K562 (cell line): ENCODE results near the gene MAP1LC3B. TPM values are rescaled to one million over a fixed set of nuclear protein-coding genes. Genes with fewer than 3 reads are reported as not detected.

ENCODE experiments used
- ASH1L ChIP-seq: fragments of 450-650 bp; IDR thresholded peaks from 2 replicates; pipeline ENCODE4 v1.6.1; 2018; ENCODE audit warnings: borderline replicate concordance, mild to moderate bottlenecking, low read depth; ENCODE audit not compliant: partially characterized antibody
- CREB1 ChIP-seq, 2 experiments: sonication (generic) in 1 of 2; formaldehyde crosslinking in 1 of 2; IDR thresholded peaks; 2 replicates each; pipeline versions ENCODE4 v1.6.1 to v1.8.0; 2012 to 2022; ENCODE audit warnings: inconsistent platforms in 1 of 2, mild to moderate bottlenecking in 1 of 2, missing genetic modification reagents in 1 of 2, moderate library complexity in 1 of 2
- EWSR1 ChIP-seq: fragments of 450-650 bp; IDR thresholded peaks from 2 replicates; pipeline ENCODE4 v1.6.1; 2018; ENCODE audit warnings: borderline replicate concordance, mild to moderate bottlenecking, low read depth, moderate library complexity; ENCODE audit not compliant: partially characterized antibody
- MBD2 ChIP-seq: sonication (generic); IDR thresholded peaks from 2 replicates; pipeline ENCODE4 v1.6.1; 2016; ENCODE audit warnings: low read depth, borderline replicate concordance
- PTBP1 ChIP-seq: fragments of 200-400 bp; formaldehyde crosslinking; IDR thresholded peaks from 2 replicates; pipeline ENCODE4 v1.6.1; 2017; ENCODE audit warnings: low read depth, low read length
- RAD51 ChIP-seq: fragments of 450-650 bp; IDR thresholded peaks from 2 replicates; pipeline ENCODE4 v1.7.1; 2016; ENCODE audit warnings: low read depth, mild to moderate bottlenecking, borderline replicate concordance
- SMARCB1 ChIP-seq: IDR thresholded peaks from 2 replicates; pipeline ENCODE4 v1.6.1; 2011; ENCODE audit warnings: improper control_type of control experiment, low read depth; ENCODE audit not compliant: insufficient read length
- TEAD1 ChIP-seq, 2 experiments: fragments of 450-650 bp in 1 of 2; sonication (generic) in 1 of 2; formaldehyde crosslinking; IDR thresholded peaks; 2 replicates each; pipeline versions ENCODE4 v1.4.0 to v1.8.0; 2020 to 2022; ENCODE audit warnings: mild to moderate bottlenecking in 2 of 2, missing genetic modification reagents in 1 of 2
- YBX1 ChIP-seq: fragments of 450-650 bp; IDR thresholded peaks from 2 replicates; pipeline ENCODE4 v1.7.1; 2016; ENCODE audit warnings: mild to moderate bottlenecking
- ZNF140 ChIP-seq: fragments of 250-450 bp; sonication (Bioruptor Pico); IDR thresholded peaks from 2 replicates; pipeline ENCODE4 v1.8.0; 2021; ENCODE audit warnings: moderate library complexity, mild to moderate bottlenecking, inconsistent platforms
- polyA plus RNA-seq, 8 experiments: library from polyadenylated mRNA; depleted of rRNA in 4 of 8; stranded (reverse) in 5 of 8; unstranded in 3 of 8; fragments of >200 nt; fragmentation: Nextera tagmentation in 2 of 8; fragmentation: Illumina TruSeq in 1 of 8; extraction: Ambion mirVana in 2 of 8; extraction: Trizol in 1 of 8; gene quantifications; 2 replicates each; pipeline versions ENCODE4 v1.2.1 to v1.2.3, GENCODE V29; 2011 to 2014; ENCODE audit warnings: inconsistent platforms in 1 of 8, missing spikeins in 1 of 8
- total RNA-seq, 7 experiments: library from RNA; depleted of rRNA in 6 of 7; stranded (reverse); fragments of >200 nt in 6 of 7; fragmentation: Illumina TruSeq in 2 of 7; extraction: Trizol in 2 of 7; gene quantifications; 2 replicates each; pipeline versions ENCODE4 v1.2.1 to v1.2.3, GENCODE V29; 2011 to 2021; ENCODE audit warnings: low replicate concordance in 1 of 7
- TF ChIP-seq, protein P1 (sequence below): fragments of 200-600 bp; sonication (generic); IDR thresholded peaks from one replicate; pipeline ENCODE4 v1.6.1; 2012; ENCODE audit warnings: mild to moderate bottlenecking, low read depth, low read length, inconsistent platforms
- TF ChIP-seq, protein P2 (sequence below): fragments of 250-450 bp; sonication (Bioruptor Pico); IDR thresholded peaks from 2 replicates; pipeline ENCODE4 v1.5.0; 2021
- TF ChIP-seq, protein P3 (sequence below): fragments of 250-450 bp; sonication (Bioruptor Pico); IDR thresholded peaks from 2 replicates; pipeline ENCODE4 v1.5.1; 2021; ENCODE audit warnings: mild to moderate bottlenecking

MAP1LC3B gene
- total and polyA plus RNA-seq, 9 of the 15 experiments (the other 6 are each of a cell fraction or from before 2014, with no cell fraction given) = 16.0 to 81.5 (median 36.7) TPM

DNA sequence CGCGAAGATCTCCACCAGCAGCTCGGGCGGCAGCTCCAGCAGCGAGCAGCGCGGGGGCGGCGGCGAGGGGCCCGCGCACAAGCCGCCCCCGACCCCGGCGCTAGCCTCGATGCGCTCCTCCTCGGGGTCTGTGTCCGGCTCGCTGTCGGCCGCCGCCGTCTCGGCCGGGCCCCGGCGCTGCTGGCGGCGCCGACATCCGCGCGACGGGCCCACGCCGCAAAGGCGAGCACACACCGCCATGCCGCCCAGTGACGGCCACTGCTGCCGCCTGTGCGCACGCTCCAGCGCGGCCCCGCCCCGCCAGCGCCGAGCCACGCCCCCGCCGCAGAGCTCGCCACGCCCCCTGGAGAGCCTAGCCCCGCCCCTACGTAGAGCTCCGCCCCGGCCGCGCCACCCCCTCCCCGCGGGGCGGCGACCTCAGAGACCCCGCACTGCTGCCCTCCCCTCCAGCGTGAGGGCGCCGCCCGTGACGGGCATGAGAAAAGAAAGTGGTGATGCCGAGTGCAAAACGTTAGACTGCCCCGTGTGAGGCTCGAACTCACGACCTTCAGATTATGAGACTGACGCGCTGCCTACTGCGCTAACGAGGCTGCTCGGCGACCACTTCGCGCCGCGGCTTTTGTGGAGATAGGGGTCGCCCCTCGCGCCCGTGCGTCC, 8.5 kb upstream of the MAP1LC3B start, which contains the start of gene FBXO31 (continued):
- TF ChIP-seq, protein P1, sequence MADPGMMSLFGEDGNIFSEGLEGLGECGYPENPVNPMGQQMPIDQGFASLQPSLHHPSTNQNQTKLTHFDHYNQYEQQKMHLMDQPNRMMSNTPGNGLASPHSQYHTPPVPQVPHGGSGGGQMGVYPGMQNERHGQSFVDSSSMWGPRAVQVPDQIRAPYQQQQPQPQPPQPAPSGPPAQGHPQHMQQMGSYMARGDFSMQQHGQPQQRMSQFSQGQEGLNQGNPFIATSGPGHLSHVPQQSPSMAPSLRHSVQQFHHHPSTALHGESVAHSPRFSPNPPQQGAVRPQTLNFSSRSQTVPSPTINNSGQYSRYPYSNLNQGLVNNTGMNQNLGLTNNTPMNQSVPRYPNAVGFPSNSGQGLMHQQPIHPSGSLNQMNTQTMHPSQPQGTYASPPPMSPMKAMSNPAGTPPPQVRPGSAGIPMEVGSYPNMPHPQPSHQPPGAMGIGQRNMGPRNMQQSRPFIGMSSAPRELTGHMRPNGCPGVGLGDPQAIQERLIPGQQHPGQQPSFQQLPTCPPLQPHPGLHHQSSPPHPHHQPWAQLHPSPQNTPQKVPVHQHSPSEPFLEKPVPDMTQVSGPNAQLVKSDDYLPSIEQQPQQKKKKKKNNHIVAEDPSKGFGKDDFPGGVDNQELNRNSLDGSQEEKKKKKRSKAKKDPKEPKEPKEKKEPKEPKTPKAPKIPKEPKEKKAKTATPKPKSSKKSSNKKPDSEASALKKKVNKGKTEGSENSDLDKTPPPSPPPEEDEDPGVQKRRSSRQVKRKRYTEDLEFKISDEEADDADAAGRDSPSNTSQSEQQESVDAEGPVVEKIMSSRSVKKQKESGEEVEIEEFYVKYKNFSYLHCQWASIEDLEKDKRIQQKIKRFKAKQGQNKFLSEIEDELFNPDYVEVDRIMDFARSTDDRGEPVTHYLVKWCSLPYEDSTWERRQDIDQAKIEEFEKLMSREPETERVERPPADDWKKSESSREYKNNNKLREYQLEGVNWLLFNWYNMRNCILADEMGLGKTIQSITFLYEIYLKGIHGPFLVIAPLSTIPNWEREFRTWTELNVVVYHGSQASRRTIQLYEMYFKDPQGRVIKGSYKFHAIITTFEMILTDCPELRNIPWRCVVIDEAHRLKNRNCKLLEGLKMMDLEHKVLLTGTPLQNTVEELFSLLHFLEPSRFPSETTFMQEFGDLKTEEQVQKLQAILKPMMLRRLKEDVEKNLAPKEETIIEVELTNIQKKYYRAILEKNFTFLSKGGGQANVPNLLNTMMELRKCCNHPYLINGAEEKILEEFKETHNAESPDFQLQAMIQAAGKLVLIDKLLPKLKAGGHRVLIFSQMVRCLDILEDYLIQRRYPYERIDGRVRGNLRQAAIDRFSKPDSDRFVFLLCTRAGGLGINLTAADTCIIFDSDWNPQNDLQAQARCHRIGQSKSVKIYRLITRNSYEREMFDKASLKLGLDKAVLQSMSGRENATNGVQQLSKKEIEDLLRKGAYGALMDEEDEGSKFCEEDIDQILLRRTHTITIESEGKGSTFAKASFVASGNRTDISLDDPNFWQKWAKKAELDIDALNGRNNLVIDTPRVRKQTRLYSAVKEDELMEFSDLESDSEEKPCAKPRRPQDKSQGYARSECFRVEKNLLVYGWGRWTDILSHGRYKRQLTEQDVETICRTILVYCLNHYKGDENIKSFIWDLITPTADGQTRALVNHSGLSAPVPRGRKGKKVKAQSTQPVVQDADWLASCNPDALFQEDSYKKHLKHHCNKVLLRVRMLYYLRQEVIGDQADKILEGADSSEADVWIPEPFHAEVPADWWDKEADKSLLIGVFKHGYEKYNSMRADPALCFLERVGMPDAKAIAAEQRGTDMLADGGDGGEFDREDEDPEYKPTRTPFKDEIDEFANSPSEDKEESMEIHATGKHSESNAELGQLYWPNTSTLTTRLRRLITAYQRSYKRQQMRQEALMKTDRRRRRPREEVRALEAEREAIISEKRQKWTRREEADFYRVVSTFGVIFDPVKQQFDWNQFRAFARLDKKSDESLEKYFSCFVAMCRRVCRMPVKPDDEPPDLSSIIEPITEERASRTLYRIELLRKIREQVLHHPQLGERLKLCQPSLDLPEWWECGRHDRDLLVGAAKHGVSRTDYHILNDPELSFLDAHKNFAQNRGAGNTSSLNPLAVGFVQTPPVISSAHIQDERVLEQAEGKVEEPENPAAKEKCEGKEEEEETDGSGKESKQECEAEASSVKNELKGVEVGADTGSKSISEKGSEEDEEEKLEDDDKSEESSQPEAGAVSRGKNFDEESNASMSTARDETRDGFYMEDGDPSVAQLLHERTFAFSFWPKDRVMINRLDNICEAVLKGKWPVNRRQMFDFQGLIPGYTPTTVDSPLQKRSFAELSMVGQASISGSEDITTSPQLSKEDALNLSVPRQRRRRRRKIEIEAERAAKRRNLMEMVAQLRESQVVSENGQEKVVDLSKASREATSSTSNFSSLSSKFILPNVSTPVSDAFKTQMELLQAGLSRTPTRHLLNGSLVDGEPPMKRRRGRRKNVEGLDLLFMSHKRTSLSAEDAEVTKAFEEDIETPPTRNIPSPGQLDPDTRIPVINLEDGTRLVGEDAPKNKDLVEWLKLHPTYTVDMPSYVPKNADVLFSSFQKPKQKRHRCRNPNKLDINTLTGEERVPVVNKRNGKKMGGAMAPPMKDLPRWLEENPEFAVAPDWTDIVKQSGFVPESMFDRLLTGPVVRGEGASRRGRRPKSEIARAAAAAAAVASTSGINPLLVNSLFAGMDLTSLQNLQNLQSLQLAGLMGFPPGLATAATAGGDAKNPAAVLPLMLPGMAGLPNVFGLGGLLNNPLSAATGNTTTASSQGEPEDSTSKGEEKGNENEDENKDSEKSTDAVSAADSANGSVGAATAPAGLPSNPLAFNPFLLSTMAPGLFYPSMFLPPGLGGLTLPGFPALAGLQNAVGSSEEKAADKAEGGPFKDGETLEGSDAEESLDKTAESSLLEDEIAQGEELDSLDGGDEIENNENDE = no peak
- TF ChIP-seq MBD2 = 0 out of 2 replicates have a peak, but pooled peaks have one; percentile 43
- TF ChIP-seq, protein P2, sequence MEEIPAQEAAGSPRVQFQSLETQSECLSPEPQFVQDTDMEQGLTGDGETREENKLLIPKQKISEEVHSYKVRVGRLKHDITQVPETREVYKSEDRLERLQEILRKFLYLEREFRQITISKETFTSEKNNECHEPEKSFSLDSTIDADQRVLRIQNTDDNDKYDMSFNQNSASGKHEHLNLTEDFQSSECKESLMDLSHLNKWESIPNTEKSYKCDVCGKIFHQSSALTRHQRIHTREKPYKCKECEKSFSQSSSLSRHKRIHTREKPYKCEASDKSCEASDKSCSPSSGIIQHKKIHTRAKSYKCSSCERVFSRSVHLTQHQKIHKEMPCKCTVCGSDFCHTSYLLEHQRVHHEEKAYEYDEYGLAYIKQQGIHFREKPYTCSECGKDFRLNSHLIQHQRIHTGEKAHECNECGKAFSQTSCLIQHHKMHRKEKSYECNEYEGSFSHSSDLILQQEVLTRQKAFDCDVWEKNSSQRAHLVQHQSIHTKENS = no peak
- TF ChIP-seq EWSR1 = no peak
- TF ChIP-seq PTBP1 = 0 out of 2 replicates have a peak, but pooled peaks have one; percentile 13
- 0 out of 4 replicates have a peak, but pooled peaks of 1 of the 2 experiments have one; percentile 10 for TF ChIP-seq TEAD1 (CRISPR knock-in tag; IDR thresholded peaks at IDR 0.05)
- no peak; the same call in 1 of the 2 replicates for TF ChIP-seq CREB1 (IDR thresholded peaks at IDR 0.05)
- peak; percentile 80 for TF ChIP-seq CREB1 (CRISPR knock-in tag; IDR thresholded peaks at IDR 0.05)
- TF ChIP-seq ASH1L = no peak
- TF ChIP-seq SMARCB1 = no peak
- TF ChIP-seq RAD51 = no peak
- TF ChIP-seq, protein P3, sequence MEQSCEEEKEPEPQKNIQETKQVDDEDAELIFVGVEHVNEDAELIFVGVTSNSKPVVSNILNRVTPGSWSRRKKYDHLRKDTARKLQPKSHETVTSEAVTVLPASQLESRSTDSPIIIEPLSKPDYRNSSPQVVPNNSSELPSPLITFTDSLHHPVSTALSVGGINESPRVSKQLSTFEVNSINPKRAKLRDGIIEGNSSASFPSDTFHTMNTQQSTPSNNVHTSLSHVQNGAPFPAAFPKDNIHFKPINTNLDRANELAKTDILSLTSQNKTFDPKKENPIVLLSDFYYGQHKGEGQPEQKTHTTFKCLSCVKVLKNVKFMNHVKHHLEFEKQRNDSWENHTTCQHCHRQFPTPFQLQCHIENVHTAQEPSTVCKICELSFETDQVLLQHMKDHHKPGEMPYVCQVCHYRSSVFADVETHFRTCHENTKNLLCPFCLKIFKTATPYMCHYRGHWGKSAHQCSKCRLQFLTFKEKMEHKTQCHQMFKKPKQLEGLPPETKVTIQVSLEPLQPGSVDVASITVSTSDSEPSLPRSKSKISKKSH (CRISPR knock-in tag) = no peak
- TF ChIP-seq ZNF140 (CRISPR knock-in tag) = no peak
- no peak for TF ChIP-seq YBX1
